ENCODE data around the gene FILIP1.

Gene FILIP1

GRCh38 chr6:75493400-75494064 lies at the start of gene FILIP1:
Gene FILIP1 (minus strand): TSS chr6:75493800. CDS start chr6:75414972, 78,828 bp downstream.
- DNase-seq, result no peak

GRCh38 chr6:75543311-75543710 lies 49.7 kb upstream of the FILIP1 start:
- DNase-seq, result no peak

- DNase-seq, result no peak
Observed at GRCh38 chr6:75539136-75539535, 45.5 kb upstream of the FILIP1 start.

GRCh38 chr6:75532521-75532920 lies 38.9 kb upstream of the FILIP1 start:
- no peak for DNase-seq

GRCh38 chr6:75531174-75531573 lies 37.6 kb upstream of the FILIP1 start:
- no peak for DNase-seq

- no peak for DNase-seq
Observed at GRCh38 chr6:75530696-75531095, 37.1 kb upstream of the FILIP1 start.

- DNase-seq, result no peak
Observed at GRCh38 chr6:75528423-75528822, 34.8 kb upstream of the FILIP1 start.

GRCh38 chr6:75526502-75527127 lies 33.0 kb upstream of the FILIP1 start:
- peak; percentile 17 to 26 for DNase-seq

GRCh38 chr6:75525682-75526081 lies 32.1 kb upstream of the FILIP1 start:
- no peak for DNase-seq

GRCh38 chr6:75524322-75524972 lies 30.8 kb upstream of the FILIP1 start:
- no peak for DNase-seq

- DNase-seq, result no peak
Observed at GRCh38 chr6:75516757-75517156, 23.2 kb upstream of the FILIP1 start.

GRCh38 chr6:75512591-75512990 lies 19.0 kb upstream of the FILIP1 start:
- DNase-seq, result no peak

GRCh38 chr6:75505424-75505823 lies 11.8 kb upstream of the FILIP1 start:
- no peak for DNase-seq

GRCh38 chr6:75504465-75505222 lies 11.0 kb upstream of the FILIP1 start:
- DNase-seq, result no peak

- no peak for DNase-seq
Observed at GRCh38 chr6:75503291-75503690, 9.7 kb upstream of the FILIP1 start.

- no peak for DNase-seq
Observed at GRCh38 chr6:75502884-75503283, 9.3 kb upstream of the FILIP1 start.

GRCh38 chr6:75501756-75502155 lies 8.2 kb upstream of the FILIP1 start:
- no peak for DNase-seq

GRCh38 chr6:75499640-75500039 lies 6.0 kb upstream of the FILIP1 start:
- DNase-seq, result no peak

GRCh38 chr6:75498862-75499261 lies 5.3 kb upstream of the FILIP1 start:
- DNase-seq, result no peak

GRCh38 chr6:75497994-75498393 lies 4.4 kb upstream of the FILIP1 start:
- DNase-seq, result no peak

- DNase-seq, result no peak
Observed at GRCh38 chr6:75495011-75495410, 1.4 kb upstream of the FILIP1 start.

- no peak for DNase-seq
Observed at GRCh38 chr6:75494290-75494689, 690 bp upstream of the FILIP1 start.

GRCh38 chr6:75492386-75493153 lies 1.0 kb downstream of the FILIP1 start:
- no peak for DNase-seq

All from NCI-H1930 (cell line).